CMK (cell line): ENCODE results near the gene LMF2.
A peak's percentile ranks its signal among the peaks of the same experiment; 100 is the strongest.
"Not testable (repeated sequence)": the region's sequence is repeated elsewhere in the genome, so short reads cannot be mapped to it uniquely, and the experiment has no call there.

Experiments used
- DNase-seq: peaks from one replicate; pipeline ENCODE4 v3.0.0-alpha.2; 2010; ENCODE audit warnings: low read depth

The LMF2 gene

GRCh38 chr22:50533856-50534711 is 26.6 kb upstream of the LMF2 start:
- DNase-seq: not testable (repeated sequence)

DNA sequence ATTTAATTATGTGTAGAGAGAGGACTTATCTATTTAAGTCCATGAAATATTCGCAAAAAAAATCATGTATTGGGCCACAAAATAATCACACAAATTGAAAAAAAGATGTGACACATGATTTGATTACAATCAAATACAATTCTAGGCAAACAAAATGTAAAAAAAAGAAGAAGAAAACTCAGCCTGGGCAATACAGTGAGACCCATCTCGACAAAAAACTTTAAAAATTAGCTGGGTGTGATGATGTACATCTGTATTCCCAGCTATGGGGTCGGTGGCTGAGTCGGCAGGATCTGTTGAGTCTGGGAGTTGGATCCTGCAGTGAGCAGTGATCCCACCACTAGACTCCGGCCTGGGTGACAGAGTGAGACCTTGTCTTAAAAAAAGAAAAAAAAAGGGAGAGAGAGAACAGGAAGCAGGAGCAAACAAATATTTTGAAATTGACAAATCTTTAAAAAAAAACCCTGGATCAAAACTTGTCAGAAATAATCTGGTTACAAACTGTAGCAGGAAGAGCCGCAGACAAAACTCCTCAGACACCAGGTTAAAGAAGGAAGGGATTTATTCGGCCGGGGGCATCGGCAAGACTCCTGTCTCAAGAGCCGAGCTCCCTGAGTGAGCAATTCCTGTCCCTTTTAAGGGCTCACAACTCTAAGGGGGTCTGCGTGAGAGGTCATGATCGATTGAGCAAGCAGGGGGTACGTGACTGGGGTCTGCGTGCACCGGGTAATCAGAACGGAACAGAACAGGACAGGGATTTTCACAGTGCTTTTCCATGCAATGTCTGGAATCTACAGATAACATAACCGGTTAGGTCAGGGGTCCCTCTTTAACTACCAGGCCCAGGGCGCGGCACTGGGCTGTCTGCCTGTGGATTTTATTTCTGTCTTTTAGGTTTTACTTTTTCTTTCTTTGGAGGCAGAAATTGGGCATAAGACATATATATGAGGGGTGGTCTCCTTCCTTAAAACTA is 25.6 kb upstream of the LMF2 start:
- no peak for DNase-seq

- DNase-seq: no peak
Measured at GRCh38 chr22:50531962-50532674, 24.6 kb upstream of the LMF2 start.

DNA sequence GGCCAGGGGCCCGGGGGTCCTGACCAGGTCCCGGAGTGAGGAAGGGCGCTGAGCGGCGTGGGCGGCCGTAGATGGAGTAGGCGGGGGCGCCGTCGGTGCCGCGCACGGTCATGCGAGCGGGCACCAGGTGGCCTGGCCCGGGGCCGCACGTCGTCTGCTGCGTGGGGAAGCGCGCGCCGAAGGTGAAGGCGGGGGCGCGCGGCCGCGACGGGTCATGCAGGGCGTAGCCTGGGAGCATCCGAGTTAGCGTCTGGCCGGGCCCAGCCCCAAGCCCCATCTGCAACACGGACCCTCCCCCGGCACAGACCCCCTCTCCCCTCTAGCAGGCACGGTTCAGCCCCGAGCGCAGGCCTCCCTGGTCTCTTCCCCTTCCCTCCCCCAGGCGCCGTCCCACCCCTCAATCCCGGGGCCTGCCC is 24.1 kb upstream of the LMF2 start:
- DNase-seq: no peak

GRCh38 chr22:50530877-50531545 is 23.5 kb upstream of the LMF2 start:
- no peak for DNase-seq

DNA sequence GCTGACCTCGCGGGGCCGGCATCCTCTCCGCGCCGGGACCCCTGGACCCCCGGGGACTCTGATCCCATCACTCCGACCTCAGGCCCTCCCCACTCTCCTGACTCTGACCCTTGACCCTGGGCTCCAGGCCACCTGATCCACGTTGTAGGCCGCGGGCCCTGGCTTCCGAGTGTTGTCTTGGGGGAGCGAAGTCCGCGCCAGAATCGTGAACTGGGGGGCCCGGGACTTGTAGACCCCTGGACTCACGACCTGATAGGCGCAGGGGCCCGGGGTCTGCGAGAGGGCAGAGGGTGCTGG is 23.0 kb upstream of the LMF2 start:
- no peak for DNase-seq

GRCh38 chr22:50529897-50530579 is 22.5 kb upstream of the LMF2 start, which contains the start of gene TYMP:
TSS of gene TYMP (minus strand) at chr22:50530012. CDS start at chr22:50529709, 303 bp downstream.
- no peak for DNase-seq

DNA sequence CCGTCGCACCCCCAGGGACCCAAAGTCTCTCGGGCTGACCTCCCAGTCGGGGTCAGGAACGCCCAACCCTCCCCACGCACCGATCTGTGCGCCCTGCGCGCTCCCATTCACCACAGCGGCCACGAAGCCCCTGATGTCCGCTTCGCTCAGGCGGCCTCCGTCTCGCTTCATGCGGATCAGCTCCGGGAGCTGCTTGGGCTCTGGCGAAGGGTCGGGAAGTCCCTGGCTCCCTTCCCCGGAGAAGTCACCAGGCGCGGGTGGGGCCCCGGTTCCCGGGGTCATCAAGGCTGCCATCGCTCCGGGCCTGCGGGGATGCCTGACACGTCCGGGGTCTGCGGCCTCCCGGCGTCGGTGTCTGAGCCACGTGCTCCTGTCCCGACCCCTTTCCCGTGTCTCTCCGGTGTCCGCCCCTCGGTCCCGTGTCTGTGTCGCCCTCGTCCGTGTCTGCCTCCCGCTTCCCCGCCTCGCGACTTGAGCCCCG is 22.0 kb upstream of the LMF2 start:
- no peak for DNase-seq

GRCh38 chr22:50528682-50529415 is 21.3 kb upstream of the LMF2 start:
- DNase-seq: no peak

DNA sequence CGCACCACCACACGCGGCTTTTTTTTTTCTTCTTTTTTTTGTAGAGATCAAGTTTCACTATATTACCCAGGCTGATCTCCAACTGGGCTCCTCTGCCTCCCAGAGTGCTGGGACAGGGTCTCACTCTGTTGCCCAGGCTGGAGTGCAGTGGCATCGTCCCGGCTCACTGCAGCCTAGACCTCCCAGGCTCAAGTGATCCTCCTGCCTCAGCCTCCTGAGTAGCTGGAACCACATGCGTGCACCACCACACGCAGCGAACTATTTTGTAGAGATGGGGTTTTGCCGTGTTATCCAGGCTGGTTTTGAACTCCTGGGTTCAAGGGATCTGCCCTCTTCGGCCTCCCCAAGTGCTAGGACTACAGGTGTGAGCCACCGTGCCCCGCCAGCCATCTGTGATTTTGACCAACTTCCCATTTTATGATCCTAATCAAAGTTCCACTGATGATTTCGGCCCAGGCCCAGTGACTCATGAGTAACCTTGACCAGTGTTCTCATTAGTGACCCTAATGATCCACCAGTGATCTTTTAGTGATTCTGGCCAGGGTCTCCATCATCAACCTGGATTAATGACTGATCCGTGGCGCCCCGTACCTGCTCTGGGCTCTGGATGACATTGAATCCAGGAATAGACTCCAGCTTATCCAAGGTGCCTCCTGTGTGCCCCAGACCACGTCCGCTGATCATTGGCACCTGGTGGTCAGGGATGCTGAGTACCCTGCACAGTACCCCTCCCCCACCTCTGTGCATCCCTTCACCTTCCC is 20.6 kb upstream of the LMF2 start:
- DNase-seq: no peak

- DNase-seq: peak; percentile 74
Measured at GRCh38 chr22:50526834-50527801, 19.6 kb upstream of the LMF2 start.

- peak; percentile 77 for DNase-seq
Measured at GRCh38 chr22:50526108-50526833, 18.8 kb upstream of the LMF2 start.

GRCh38 chr22:50525858-50526107 is 18.3 kb upstream of the LMF2 start:
- DNase-seq: no peak

DNA sequence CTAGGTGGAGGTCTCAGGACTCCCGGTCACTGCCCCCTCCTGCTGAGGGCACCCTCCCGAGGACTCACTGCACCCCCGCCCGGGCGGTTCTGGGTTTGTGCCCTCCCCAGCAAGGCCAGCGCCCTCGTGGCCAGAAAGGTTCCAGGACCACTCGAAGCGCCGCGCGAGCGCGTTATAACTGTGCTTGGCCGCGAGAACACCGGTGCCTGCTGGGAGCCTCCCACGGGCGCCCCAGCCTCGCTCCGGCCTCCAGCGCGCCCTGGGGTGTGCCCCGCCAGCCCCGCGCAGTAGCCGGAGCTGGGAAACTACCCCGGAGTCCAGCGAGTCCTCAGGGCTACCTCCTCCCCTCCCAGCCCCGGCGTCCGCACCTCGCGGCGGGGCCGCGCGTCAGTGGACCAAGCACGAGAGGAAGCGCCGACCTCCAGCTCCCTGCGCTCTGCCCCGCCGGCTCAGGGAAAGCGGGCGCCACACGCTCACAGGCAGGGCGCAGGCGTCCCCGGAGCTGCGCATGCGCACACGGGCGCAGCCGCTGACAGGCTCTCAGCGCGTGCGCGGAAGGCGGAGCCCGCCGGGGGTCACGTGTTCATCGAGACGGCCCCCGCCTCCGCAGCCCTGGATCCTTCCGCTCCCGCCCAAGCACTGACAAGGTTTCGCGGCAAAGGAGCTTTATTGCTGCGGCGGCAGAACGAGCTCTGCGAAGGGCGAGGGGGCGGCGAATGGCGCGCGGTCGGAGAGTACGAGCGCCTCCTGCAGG is 17.8 kb upstream of the LMF2 start, which contains the start of gene SCO2:
Gene SCO2, minus strand, starts transcription at position 495 of the 754 bp plus-strand sequence. CDS start 1,187 bp downstream, outside the sequence.
- peak; percentile 91 for DNase-seq

- no peak for DNase-seq
Measured at GRCh38 chr22:50524676-50525103, 17.2 kb upstream of the LMF2 start.

- DNase-seq: no peak
Measured at GRCh38 chr22:50523806-50524675, 16.5 kb upstream of the LMF2 start.
